ENCODE data around the gene RAB3GAP1.

DNA sequence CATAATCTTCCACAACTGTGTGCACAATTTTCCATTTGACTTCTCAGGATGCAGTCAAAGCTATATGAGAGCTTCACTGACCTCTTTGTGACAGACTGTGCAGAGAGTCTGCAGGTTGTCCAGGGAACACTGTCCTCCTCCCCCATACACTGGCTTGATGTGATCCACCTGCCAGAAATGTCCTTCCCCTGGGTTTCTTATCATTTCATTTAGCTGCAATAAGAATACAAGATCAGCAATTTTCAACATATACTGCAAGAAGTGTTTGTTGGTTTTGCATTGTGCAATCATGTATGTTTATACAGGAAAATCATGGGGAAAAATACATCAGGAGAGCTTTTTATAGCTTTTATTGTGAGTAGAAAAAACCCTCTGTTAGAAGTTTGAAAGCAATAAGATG, 150.7 kb downstream of the RAB3GAP1 start:
- TF ChIP-seq, protein P1, sequence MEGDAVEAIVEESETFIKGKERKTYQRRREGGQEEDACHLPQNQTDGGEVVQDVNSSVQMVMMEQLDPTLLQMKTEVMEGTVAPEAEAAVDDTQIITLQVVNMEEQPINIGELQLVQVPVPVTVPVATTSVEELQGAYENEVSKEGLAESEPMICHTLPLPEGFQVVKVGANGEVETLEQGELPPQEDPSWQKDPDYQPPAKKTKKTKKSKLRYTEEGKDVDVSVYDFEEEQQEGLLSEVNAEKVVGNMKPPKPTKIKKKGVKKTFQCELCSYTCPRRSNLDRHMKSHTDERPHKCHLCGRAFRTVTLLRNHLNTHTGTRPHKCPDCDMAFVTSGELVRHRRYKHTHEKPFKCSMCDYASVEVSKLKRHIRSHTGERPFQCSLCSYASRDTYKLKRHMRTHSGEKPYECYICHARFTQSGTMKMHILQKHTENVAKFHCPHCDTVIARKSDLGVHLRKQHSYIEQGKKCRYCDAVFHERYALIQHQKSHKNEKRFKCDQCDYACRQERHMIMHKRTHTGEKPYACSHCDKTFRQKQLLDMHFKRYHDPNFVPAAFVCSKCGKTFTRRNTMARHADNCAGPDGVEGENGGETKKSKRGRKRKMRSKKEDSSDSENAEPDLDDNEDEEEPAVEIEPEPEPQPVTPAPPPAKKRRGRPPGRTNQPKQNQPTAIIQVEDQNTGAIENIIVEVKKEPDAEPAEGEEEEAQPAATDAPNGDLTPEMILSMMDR (IDR thresholded peaks at IDR 0.05; ENCODE audit: low read length) = no peak
- TF ChIP-seq EZH2 (IDR thresholded peaks at IDR 0.05; ENCODE audit: borderline replicate concordance, low read length) = no peak

Data from OCI-LY1 (cell line).